Measurements from ENCODE around the gene CCDC110. TPM values are rescaled to one million over a fixed set of nuclear protein-coding genes. Genes with fewer than 3 reads are reported as not detected.

Gene CCDC110
- 1 to 10 TPM; 2.9 to 6.3 (median 4.4) TPM for total RNA-seq

- Histone ChIP-seq H3K4me1 (peaks cover 9 to 20% (median 18%) of the 10 kb centered on the region in 4 donors), H3K27me3 (peaks cover 0 to 4% (median 0%) of the 10 kb centered on the region in 4 donors), H3K4me3 (peak within 1 kb of the TSS; percentile 76 to 97 (median 91)), H3K27ac (replicated peaks in 1 of 4) (peak within 1 kb of the TSS; percentile 84 to 86 (median 84)), H3K9me3 (no peaks in the 10 kb centered on the region), H3K36me3 (no peaks in the 10 kb centered on the region)
- DNase-seq (ENCODE audit: extremely low spot score): peak; percentile 97
- intact Hi-C loops (cut with DNase I): loop anchor here (1.0 to 10.0 kb wide), 3 partner anchors 123 to 563 kb away; no protein-coding TSS in a partner anchor
- TF ChIP-seq EP300 (IDR thresholded peaks at IDR 0.05) (no peak), POLR2A (IDR thresholded peaks at IDR 0.05; ENCODE audit: low read depth) (no peak), POLR2AphosphoS5 (IDR thresholded peaks at IDR 0.05) (peak; percentile 64 to 78), CTCF (IDR thresholded peaks at IDR 0.05) (peak; percentile 75 to 86 (median 78))
- 2% methylated on average over 40 of the region's 93 CpGs for WGBS
Observed at GRCh38 chr4:185471235-185472102, at the start of gene CCDC110. Gene CCDC110 (minus strand): TSS chr4:185471733. CDS start chr4:185471683, 50 bp downstream.

GRCh38 chr4:185520119-185520518 is 48.6 kb upstream of the CCDC110 start:
- no peaks in the 10 kb centered on the region for H3K9me3 ChIP-seq
- peaks cover 10 to 66% (median 55%) of the 10 kb centered on the region in 4 donors for H3K4me1 ChIP-seq
- H3K4me3 ChIP-seq: no peak overlapping the region
- no peak for TF ChIP-seq POLR2A (IDR thresholded peaks at IDR 0.05; ENCODE audit: low read depth)
- peak in 1 of 2 donors; percentile 46 for TF ChIP-seq POLR2AphosphoS5 (IDR thresholded peaks at IDR 0.05)
- DNase-seq (ENCODE audit: extremely low spot score): no peak
- intact Hi-C loops (cut with DNase I): no loop called here
- H3K27me3 ChIP-seq: no peaks in the 10 kb centered on the region
- H3K36me3 ChIP-seq: peaks cover 10 to 64% (median 47%) of the 10 kb centered on the region in 4 donors
- 48% methylated on average over 4 of the region's 4 CpGs for WGBS
- H3K27ac ChIP-seq (replicated peaks in 1 of 4): peak overlapping the region; percentile 48 to 72 (median 62)

GRCh38 chr4:185518494-185518893 is 47.0 kb upstream of the CCDC110 start:
- no peak overlapping the region for H3K4me3 ChIP-seq
- no peak for DNase-seq (ENCODE audit: extremely low spot score)
- H3K27me3 ChIP-seq: no peaks in the 10 kb centered on the region
- H3K4me1 ChIP-seq: peaks cover 12 to 66% (median 53%) of the 10 kb centered on the region in 4 donors
- WGBS: 6% methylated on average over 1 of the region's 1 CpG
- H3K36me3 ChIP-seq: peaks cover 0 to 68% (median 45%) of the 10 kb centered on the region in 4 donors
- intact Hi-C loops (cut with DNase I): no loop called here
- H3K9me3 ChIP-seq: no peaks in the 10 kb centered on the region
- peak overlapping the region; percentile 48 to 72 (median 62) for H3K27ac ChIP-seq (replicated peaks in 1 of 4)
- no peak for TF ChIP-seq POLR2A (IDR thresholded peaks at IDR 0.05; ENCODE audit: low read depth)
- no peak for TF ChIP-seq POLR2AphosphoS5 (IDR thresholded peaks at IDR 0.05)
- TF ChIP-seq CTCF (IDR thresholded peaks at IDR 0.05): no peak
- TF ChIP-seq EP300 (IDR thresholded peaks at IDR 0.05): no peak

- no peaks in the 10 kb centered on the region for H3K9me3 ChIP-seq
- peak overlapping the region; percentile 48 to 76 (median 62) for H3K27ac ChIP-seq (replicated peaks in 1 of 4)
- TF ChIP-seq POLR2A (IDR thresholded peaks at IDR 0.05; ENCODE audit: low read depth) (no peak), EP300 (IDR thresholded peaks at IDR 0.05) (no peak), CTCF (IDR thresholded peaks at IDR 0.05) (no peak), POLR2AphosphoS5 (IDR thresholded peaks at IDR 0.05) (no peak)
- H3K36me3 ChIP-seq: peaks cover 0 to 72% (median 46%) of the 10 kb centered on the region in 4 donors
- intact Hi-C loops (cut with DNase I): no loop called here
- H3K4me1 ChIP-seq: peaks cover 15 to 66% (median 55%) of the 10 kb centered on the region in 4 donors
- no peak for DNase-seq (ENCODE audit: extremely low spot score)
- no peaks in the 10 kb centered on the region for H3K27me3 ChIP-seq
- H3K4me3 ChIP-seq: no peak overlapping the region
Observed at GRCh38 chr4:185518069-185518468, 46.5 kb upstream of the CCDC110 start.

GRCh38 chr4:185515248-185515647 is 43.7 kb upstream of the CCDC110 start:
- Histone ChIP-seq H3K36me3 (peaks cover 0 to 58% (median 49%) of the 10 kb centered on the region in 4 donors), H3K27me3 (no peaks in the 10 kb centered on the region), H3K27ac (replicated peaks in 1 of 4) (peak overlapping the region; percentile 61 to 83 (median 74)), H3K9me3 (no peaks in the 10 kb centered on the region), H3K4me3 (no peak overlapping the region), H3K4me1 (peaks cover 23 to 77% (median 67%) of the 10 kb centered on the region in 4 donors)
- no peak for DNase-seq (ENCODE audit: extremely low spot score)
- WGBS: 77% methylated on average over 4 of the region's 4 CpGs
- TF ChIP-seq POLR2A (IDR thresholded peaks at IDR 0.05; ENCODE audit: low read depth) (no peak), POLR2AphosphoS5 (IDR thresholded peaks at IDR 0.05) (no peak), EP300 (IDR thresholded peaks at IDR 0.05) (no peak), CTCF (IDR thresholded peaks at IDR 0.05) (no peak)
- intact Hi-C loops (cut with DNase I): no loop called here

All from esophagus muscularis mucosa (tissue), 4 donors.